GM12878 (cell line): ENCODE data around the gene SLC11A2.

Experiments
- EZH2 ChIP-seq: IDR thresholded peaks from 2 replicates; pipeline ENCODE4 v1.6.1; 2012; ENCODE audit warnings: low read depth, mild to moderate bottlenecking, control low read depth, inconsistent platforms, low read length, borderline replicate concordance; ENCODE audit not compliant: control insufficient read depth
- YBX1 ChIP-seq: fragments of 450-650 bp; IDR thresholded peaks from 2 replicates; pipeline ENCODE4 v1.6.1; 2016; ENCODE audit warnings: antibody characterized with exemption
- ZBTB4 ChIP-seq: fragments of 450-650 bp; formaldehyde crosslinking; IDR thresholded peaks from 2 replicates; pipeline ENCODE4 v1.4.0; 2022; ENCODE audit warnings: mild to moderate bottlenecking, moderate library complexity

GRCh38 chr12:50955697-50956096 is 70.5 kb downstream of the SLC11A2 start:
- no peak for TF ChIP-seq YBX1
- TF ChIP-seq ZBTB4 (CRISPR knock-in tag), result no peak
- TF ChIP-seq EZH2, result no peak
